ENCODE data around the gene MIX23. TPM values are rescaled to one million over a fixed set of nuclear protein-coding genes. Genes with fewer than 3 reads are reported as not detected.

MIX23 gene
- total and polyA plus RNA-seq, 4 experiments from 2014 or later: 5.3 to 25.1 (median 16.2) TPM

DNA sequence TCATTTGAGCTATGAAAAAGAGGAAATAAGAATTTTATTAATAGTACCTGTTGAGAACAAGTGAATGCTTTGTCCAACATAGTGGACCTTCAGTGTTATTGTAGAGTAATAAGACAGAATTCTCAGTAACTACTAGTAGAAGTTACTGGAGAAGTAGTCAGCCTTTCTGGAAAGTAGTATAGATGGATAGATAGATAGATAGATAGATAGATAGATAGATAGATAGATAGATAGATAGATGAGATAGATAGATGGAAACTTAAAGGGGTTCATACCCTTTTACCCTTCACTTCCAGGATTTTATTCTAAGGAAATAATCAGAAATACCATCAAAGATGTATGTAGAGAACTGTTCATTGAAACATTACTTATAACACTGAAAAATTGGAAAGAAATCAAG is 6.2 kb upstream of the MIX23 start:
- DNase-seq: no peak
- Histone ChIP-seq H3K4me3 (ENCODE audit: low read length in 2 of 2) (no peak overlapping the region), H3K36me3 (ENCODE audit: insufficient read depth, low read length) (no peaks in the 10 kb centered on the region), H3K27ac (ENCODE audit: low read depth, low read length) (no peak overlapping the region), H3K9me3 (ENCODE audit: control insufficient read depth in 1 of 2, low read length in 2 of 2) (no peaks in the 10 kb centered on the region), H3K27me3 (ENCODE audit: insufficient read depth, low read length) (no peaks in the 10 kb centered on the region), H3K4me1 (ENCODE audit: insufficient read depth, low read length) (peaks cover 19% of the 10 kb centered on the region)
- peak overlapping the region in 1 of 7 donors; percentile 87 for H3K27ac Mint-ChIP-seq
- H3K27me3 Mint-ChIP-seq: no peaks in the 10 kb centered on the region
- ChIA-PET CTCF (ENCODE audit: partially characterized antibody) (interaction anchor here (1.2 to 1.3 kb wide), 2 partner anchors 172 to 291 kb away, joined by 4 to 6 read pairs; partner anchors contain the start of gene PARP14), POLR2A (ENCODE audit: partially characterized antibody) (no interaction called here)
- no peak overlapping the region for H3K4me3 Mint-ChIP-seq
- no peaks in the 10 kb centered on the region for H3K9me3 Mint-ChIP-seq
- intact Hi-C loops (cut with micrococcal nuclease): loop anchor here (10.0 kb wide), 1 partner anchor 554 kb away; the partner anchor contains the start of genes EAF2 and IQCB1
- peaks cover 0 to 15% of the 10 kb centered on the region in 2 donors for H3K36me3 Mint-ChIP-seq
- peaks cover 22 to 33% (median 26%) of the 10 kb centered on the region in 4 donors for H3K4me1 Mint-ChIP-seq

DNA sequence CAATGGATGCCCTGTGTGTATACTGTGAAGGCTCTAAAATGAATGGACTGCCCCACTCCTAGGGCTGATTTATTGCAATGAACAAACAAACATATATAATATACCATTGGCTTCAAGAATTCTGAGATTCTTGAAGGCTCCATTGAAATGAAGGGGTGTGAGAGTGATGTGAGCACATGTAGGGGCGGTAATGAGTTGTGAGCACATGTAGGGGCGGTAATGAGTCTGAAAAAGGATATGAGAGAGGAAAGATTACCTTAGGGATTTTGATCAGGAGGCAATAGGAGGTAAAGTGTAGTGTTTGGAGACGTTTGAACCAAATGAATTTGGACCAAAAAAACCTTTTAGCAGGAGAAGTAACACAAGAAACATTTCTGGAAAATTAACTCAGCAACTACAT is 4.7 kb upstream of the MIX23 start:
- no peak overlapping the region for H3K27ac Mint-ChIP-seq

DNA sequence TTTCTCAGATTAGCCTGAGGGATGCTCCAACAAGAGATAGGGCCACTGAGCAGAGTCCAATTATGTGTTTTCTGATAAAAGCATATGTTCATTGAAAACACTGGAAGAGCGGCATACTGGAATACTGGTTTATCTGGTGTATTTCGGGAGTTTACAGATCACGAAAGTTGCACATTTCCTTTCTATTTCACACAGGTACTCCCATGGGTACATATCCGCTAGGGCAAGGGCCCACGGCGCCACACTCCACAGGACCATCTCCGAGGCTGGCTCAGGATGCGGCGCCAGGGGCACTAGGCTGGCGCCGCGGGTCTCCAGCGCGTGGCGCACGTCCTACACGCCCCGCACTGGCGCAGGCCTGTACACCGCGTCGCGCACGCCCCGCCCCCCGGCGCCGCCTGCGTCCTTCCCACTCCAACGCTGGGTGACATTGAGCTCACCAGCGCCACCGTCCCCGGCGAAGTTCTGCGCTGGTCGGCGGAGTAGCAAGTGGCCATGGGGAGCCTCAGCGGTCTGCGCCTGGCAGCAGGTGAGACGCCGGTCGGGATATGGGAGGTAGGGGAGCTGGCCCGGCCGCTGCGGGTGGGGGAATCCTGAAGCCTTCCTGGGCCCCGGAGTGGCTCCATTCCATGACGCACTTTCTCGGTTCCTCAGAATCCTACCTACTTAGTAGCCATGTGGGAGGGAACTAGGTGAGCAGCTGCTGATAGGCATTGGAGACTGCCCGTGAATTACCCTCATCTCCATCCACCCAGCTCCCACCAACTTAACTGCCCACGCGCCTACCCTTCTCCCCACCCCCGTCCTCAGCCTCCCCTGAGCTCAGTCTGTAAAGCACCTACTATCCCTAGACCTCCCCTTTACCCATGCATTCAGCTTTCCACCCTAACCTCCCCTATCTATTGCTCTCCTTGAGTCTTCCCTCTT is 1.0 kb upstream of the MIX23 start, which contains the start of gene FAM162A:
Gene FAM162A, plus strand, starts transcription at position 412 of the 927 bp plus-strand sequence. Its CDS starts 84 bp downstream, at position 496.
- Histone ChIP-seq H3K4me1 (ENCODE audit: insufficient read depth, low read length) (peaks cover 31% of the 10 kb centered on the region), H3K27ac (ENCODE audit: low read depth, low read length) (peak within 1 kb of the TSS; percentile 76), H3K9me3 (ENCODE audit: control insufficient read depth in 1 of 2, low read length in 2 of 2) (no peaks in the 10 kb centered on the region), H3K4me3 (ENCODE audit: low read length in 2 of 2) (peak within 1 kb of the TSS; percentile 72 to 84), H3K27me3 (ENCODE audit: insufficient read depth, low read length) (no peaks in the 10 kb centered on the region), H3K36me3 (ENCODE audit: insufficient read depth, low read length) (no peaks in the 10 kb centered on the region)
- peak within 1 kb of the TSS; percentile 93 to 98 (median 95) for H3K27ac Mint-ChIP-seq
- ChIA-PET CTCF (ENCODE audit: partially characterized antibody) (interaction anchor here (0.7 to 4.0 kb wide), 24 partner anchors 8 to 838 kb away, joined by 3 to 47 read pairs (median 4); partner anchors contain the start of genes HSPBAP1, KPNA1, POLQ and WDR5B), POLR2A (ENCODE audit: partially characterized antibody) (interaction anchor here (0.6 to 3.6 kb wide), 30 partner anchors 9 to 1641 kb away, joined by 3 to 108 read pairs (median 4); partner anchors contain the start of genes DTX3L, GOLGB1, GTF2E1 and HCLS1)
- intact Hi-C loops (cut with micrococcal nuclease): loop anchor here (1.0 to 10.0 kb wide), 12 partner anchors 9 to 1201 kb away; partner anchors contain the start of genes EAF2, GOLGB1, HACD2 and HCLS1
- no peaks in the 10 kb centered on the region for H3K27me3 Mint-ChIP-seq
- peaks cover 0 to 21% of the 10 kb centered on the region in 2 donors for H3K36me3 Mint-ChIP-seq
- peak; percentile 92 to 93 (median 93) for DNase-seq
- H3K4me3 Mint-ChIP-seq: peak within 1 kb of the TSS; percentile 89 to 96 (median 94)
- peaks cover 21 to 51% (median 36%) of the 10 kb centered on the region in 4 donors for H3K4me1 Mint-ChIP-seq
- H3K9me3 Mint-ChIP-seq: no peaks in the 10 kb centered on the region

More for the DNA sequence above, 4.7 kb upstream of the MIX23 start:
- H3K9me3 ChIP-seq (ENCODE audit: control insufficient read depth in 1 of 2, low read length in 2 of 2): no peaks in the 10 kb centered on the region
- H3K27me3 ChIP-seq (ENCODE audit: insufficient read depth, low read length): no peaks in the 10 kb centered on the region
- H3K4me1 ChIP-seq (ENCODE audit: insufficient read depth, low read length): peaks cover 24% of the 10 kb centered on the region
- H3K4me3 ChIP-seq (ENCODE audit: low read length in 2 of 2): no peak overlapping the region
- peaks cover 19 to 44% (median 30%) of the 10 kb centered on the region in 4 donors for H3K4me1 Mint-ChIP-seq
- no peaks in the 10 kb centered on the region for H3K9me3 Mint-ChIP-seq
- intact Hi-C loops (cut with micrococcal nuclease): loop anchor here (10.0 kb wide), 1 partner anchor 553 kb away; the partner anchor contains the start of genes EAF2 and IQCB1
- no peak overlapping the region for H3K27ac ChIP-seq (ENCODE audit: low read depth, low read length)
- H3K36me3 ChIP-seq (ENCODE audit: insufficient read depth, low read length): no peaks in the 10 kb centered on the region
- POLR2A ChIA-PET (ENCODE audit: partially characterized antibody): no interaction called here
- no peak overlapping the region for H3K4me3 Mint-ChIP-seq
- CTCF ChIA-PET (ENCODE audit: partially characterized antibody): no interaction called here
- no peaks in the 10 kb centered on the region for H3K27me3 Mint-ChIP-seq
- no peak for DNase-seq
- peaks cover 0 to 20% of the 10 kb centered on the region in 2 donors for H3K36me3 Mint-ChIP-seq

DNA sequence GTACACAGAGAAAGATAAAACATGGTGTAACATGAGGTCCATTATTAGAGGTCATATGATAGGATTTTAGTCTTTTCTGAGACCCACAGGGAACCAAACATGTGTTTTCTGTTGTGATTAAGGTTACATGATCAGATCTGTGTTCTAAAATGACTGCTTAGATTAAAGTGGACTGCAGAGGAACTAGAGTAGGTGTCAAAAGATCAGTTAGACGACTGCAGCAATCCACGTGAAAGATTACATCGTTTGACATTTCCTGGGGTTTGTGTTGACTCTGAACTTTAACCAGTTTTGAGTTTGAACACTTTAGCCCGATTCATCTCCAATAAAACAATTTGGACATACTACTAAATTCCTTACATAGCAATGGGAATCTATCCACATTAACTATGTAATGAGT is 5.1 kb downstream of the MIX23 start:
- peak overlapping the region in 1 of 7 donors; percentile 8 for H3K27ac Mint-ChIP-seq
- peaks cover 10 to 15% of the 10 kb centered on the region in 2 donors for H3K36me3 Mint-ChIP-seq
- Histone ChIP-seq H3K9me3 (ENCODE audit: control insufficient read depth in 1 of 2, low read length in 2 of 2) (no peaks in the 10 kb centered on the region), H3K36me3 (ENCODE audit: insufficient read depth, low read length) (no peaks in the 10 kb centered on the region), H3K27me3 (ENCODE audit: insufficient read depth, low read length) (no peaks in the 10 kb centered on the region), H3K27ac (ENCODE audit: low read depth, low read length) (no peak overlapping the region), H3K4me3 (ENCODE audit: low read length in 2 of 2) (no peak overlapping the region), H3K4me1 (ENCODE audit: insufficient read depth, low read length) (peaks cover 8% of the 10 kb centered on the region)
- POLR2A ChIA-PET (ENCODE audit: partially characterized antibody): no interaction called here
- DNase-seq: no peak
- CTCF ChIA-PET (ENCODE audit: partially characterized antibody): interaction anchor here (1.1 kb wide), 1 partner anchor 15 kb away, joined by 3 read pairs; no protein-coding TSS in a partner anchor
- H3K4me3 Mint-ChIP-seq: no peak overlapping the region
- peaks cover 6 to 14% (median 11%) of the 10 kb centered on the region in 4 donors for H3K4me1 Mint-ChIP-seq
- H3K9me3 Mint-ChIP-seq: no peaks in the 10 kb centered on the region
- intact Hi-C loops (cut with micrococcal nuclease): no loop called here
- no peaks in the 10 kb centered on the region for H3K27me3 Mint-ChIP-seq

DNA sequence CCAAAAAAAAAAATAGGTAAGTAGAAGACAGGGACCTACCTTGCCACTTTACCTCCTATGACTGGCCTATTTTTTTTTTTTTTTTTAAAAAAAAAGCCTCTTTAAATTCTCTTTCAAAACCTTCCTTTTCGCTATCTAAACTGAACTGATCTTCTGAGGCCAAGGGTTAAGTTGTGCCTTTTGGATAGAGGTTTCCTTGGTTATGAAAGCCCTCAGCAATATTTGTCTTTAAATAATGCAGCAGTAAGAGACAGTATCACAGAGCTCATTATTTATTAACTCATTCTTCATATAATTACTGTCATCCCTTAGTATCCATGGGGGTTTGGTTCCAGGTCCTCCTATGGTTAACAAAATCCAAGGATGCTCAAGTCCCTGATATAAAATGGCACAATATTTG is 9.0 kb downstream of the MIX23 start:
- H3K9me3 ChIP-seq (ENCODE audit: control insufficient read depth in 1 of 2, low read length in 2 of 2): no peaks in the 10 kb centered on the region
- no peaks in the 10 kb centered on the region for H3K36me3 ChIP-seq (ENCODE audit: insufficient read depth, low read length)
- Mint-ChIP-seq H3K4me3 (no peak overlapping the region), H3K4me1 (peaks cover 0 to 10% (median 3%) of the 10 kb centered on the region in 4 donors), H3K27me3 (no peaks in the 10 kb centered on the region), H3K9me3 (no peaks in the 10 kb centered on the region), H3K36me3 (peaks cover 19 to 24% of the 10 kb centered on the region in 2 donors), H3K27ac (no peak overlapping the region)
- CTCF ChIA-PET (ENCODE audit: partially characterized antibody): no interaction called here
- H3K27ac ChIP-seq (ENCODE audit: low read depth, low read length): no peak overlapping the region
- H3K4me1 ChIP-seq (ENCODE audit: insufficient read depth, low read length): no peaks in the 10 kb centered on the region
- intact Hi-C loops (cut with micrococcal nuclease): no loop called here
- no peak overlapping the region for H3K4me3 ChIP-seq (ENCODE audit: low read length in 2 of 2)
- H3K27me3 ChIP-seq (ENCODE audit: insufficient read depth, low read length): no peaks in the 10 kb centered on the region
- no peak for DNase-seq
- POLR2A ChIA-PET (ENCODE audit: partially characterized antibody): no interaction called here

DNA sequence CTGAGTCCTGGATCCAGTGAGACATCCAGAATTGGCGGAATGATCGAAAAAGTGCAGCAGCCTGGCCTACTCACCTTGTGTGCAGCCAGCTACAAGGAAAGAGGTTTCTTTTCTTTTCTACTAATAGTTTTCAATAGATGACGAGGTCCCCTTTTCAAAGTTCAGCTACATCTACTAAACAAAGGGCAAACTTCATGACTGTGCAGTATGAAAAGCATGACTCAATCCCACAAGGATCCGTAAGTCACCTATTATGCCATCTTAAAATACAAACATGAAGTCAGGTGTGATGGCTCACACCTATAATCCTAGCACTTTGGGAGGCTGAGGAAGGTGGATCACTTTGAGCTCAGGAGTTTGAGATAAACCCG is 16.7 kb downstream of the MIX23 start:
- Histone ChIP-seq H3K36me3 (ENCODE audit: insufficient read depth, low read length) (peaks cover 11% of the 10 kb centered on the region), H3K27ac (ENCODE audit: low read depth, low read length) (no peak overlapping the region), H3K9me3 (ENCODE audit: control insufficient read depth in 1 of 2, low read length in 2 of 2) (no peaks in the 10 kb centered on the region), H3K27me3 (ENCODE audit: insufficient read depth, low read length) (no peaks in the 10 kb centered on the region), H3K4me3 (ENCODE audit: low read length in 2 of 2) (no peak overlapping the region), H3K4me1 (ENCODE audit: insufficient read depth, low read length) (no peaks in the 10 kb centered on the region)
- H3K4me3 Mint-ChIP-seq: no peak overlapping the region
- H3K27ac Mint-ChIP-seq: no peak overlapping the region
- no peaks in the 10 kb centered on the region for H3K9me3 Mint-ChIP-seq
- ChIA-PET POLR2A (ENCODE audit: partially characterized antibody) (no interaction called here), CTCF (ENCODE audit: partially characterized antibody) (no interaction called here)
- DNase-seq: no peak
- intact Hi-C loops (cut with micrococcal nuclease): no loop called here
- no peaks in the 10 kb centered on the region for H3K27me3 Mint-ChIP-seq
- peaks cover 25 to 65% of the 10 kb centered on the region in 2 donors for H3K36me3 Mint-ChIP-seq
- H3K4me1 Mint-ChIP-seq: peaks cover 0 to 3% (median under 1%) of the 10 kb centered on the region in 4 donors

All from CD4-positive, alpha-beta memory T cell (primary cell).